ENCODE results near the gene SEC14L3.
"Not testable (repeated sequence)": the region's sequence is repeated elsewhere in the genome, so short reads cannot be mapped to it uniquely, and the experiment has no call there.

The SEC14L3 gene

GRCh38 chr22:30485362-30485988 lies 13.7 kb upstream of the SEC14L3 start:
- DNase-seq: no peak

GRCh38 chr22:30483169-30483568 lies 11.4 kb upstream of the SEC14L3 start:
- no peak for DNase-seq

GRCh38 chr22:30481711-30482110 lies 9.9 kb upstream of the SEC14L3 start:
- no peak for DNase-seq

GRCh38 chr22:30479981-30480380 lies 8.2 kb upstream of the SEC14L3 start:
- DNase-seq: no peak

- DNase-seq: no peak
Measured at GRCh38 chr22:30474683-30475424, 3.0 kb upstream of the SEC14L3 start.

GRCh38 chr22:30474121-30474520 lies 2.3 kb upstream of the SEC14L3 start:
- no peak for DNase-seq

GRCh38 chr22:30472994-30473720 lies 1.3 kb upstream of the SEC14L3 start:
- no peak for DNase-seq

- no peak for DNase-seq
Measured at GRCh38 chr22:30470655-30471054, 1.2 kb downstream of the SEC14L3 start.

GRCh38 chr22:30469165-30469564 lies 2.7 kb downstream of the SEC14L3 start:
- DNase-seq: no peak

GRCh38 chr22:30460555-30460954 lies 11.3 kb downstream of the SEC14L3 start:
- DNase-seq: not testable (repeated sequence)

GRCh38 chr22:30460147-30460546 lies 11.7 kb downstream of the SEC14L3 start:
- no peak for DNase-seq

GRCh38 chr22:30459181-30460052 lies 12.4 kb downstream of the SEC14L3 start:
- DNase-seq: no peak

- DNase-seq: no peak
Measured at GRCh38 chr22:30457981-30458380, 13.8 kb downstream of the SEC14L3 start.

- DNase-seq: no peak
Measured at GRCh38 chr22:30455075-30455840, 16.6 kb downstream of the SEC14L3 start.

GRCh38 chr22:30453731-30454510 lies 17.9 kb downstream of the SEC14L3 start:
- no peak for DNase-seq

- no peak for DNase-seq
Measured at GRCh38 chr22:30452861-30453260, 19.0 kb downstream of the SEC14L3 start.

GRCh38 chr22:30451488-30451887 lies 20.3 kb downstream of the SEC14L3 start:
- DNase-seq: not testable (repeated sequence)

- DNase-seq: no peak
Measured at GRCh38 chr22:30447656-30448055, 24.2 kb downstream of the SEC14L3 start.

GRCh38 chr22:30445438-30446145 lies 26.2 kb downstream of the SEC14L3 start:
- no peak for DNase-seq

GRCh38 chr22:30444632-30445437 lies 27.0 kb downstream of the SEC14L3 start:
- peak; percentile 53 for DNase-seq

Measured in left hindlimb (tissue), 1 donor.